OCI-LY7 (cell line): Measurements from ENCODE around the gene TNFRSF12A. TPM values are rescaled to one million over a fixed set of nuclear protein-coding genes. Genes with fewer than 3 reads are reported as not detected.

Experiments
- BruUV-seq: library from RNA; stranded (reverse); fragments of 400-500 nt; replicated peaks from 2 replicates; lab custom pipeline; 2021; lab: Mats Ljungman, UMichigan
- CTCF ChIA-PET: fragments of 300-600 bp; sonication (Branson Sonifier 250); formaldehyde crosslinking; loops from one replicate; lab custom pipeline; 2022; ENCODE audit warnings: antibody characterized with exemption; ENCODE audit not compliant: unreplicated experiment; lab: Charles Lee
- POLR2A ChIA-PET: fragments of 300-600 bp; sonication (Branson Sonifier 250); formaldehyde crosslinking; loops from one replicate; lab custom pipeline; 2022; ENCODE audit warnings: antibody characterized with exemption; lab: Charles Lee
- DNase-seq: peaks from one replicate; pipeline ENCODE4 v3.0.0-alpha.2; 2015; ENCODE audit warnings: low spot score
- H2AFZ ChIP-seq: fragments of 200-600 bp; sonication (generic), shearing (Covaris generic); 2 replicates; pipeline ENCODE4 v1.6.1; 2014; ENCODE audit warnings: mild to moderate bottlenecking, antibody characterized with exemption, low read length, moderate library complexity
- H3K27ac ChIP-seq: fragments of 200-600 bp; sonication (generic); 2 replicates; pipeline ENCODE4 v1.5.1; 2014; ENCODE audit warnings: mixed run types, low read depth, mild to moderate bottlenecking, moderate library complexity, low read length, inconsistent platforms; ENCODE audit not compliant: poor library complexity, severe bottlenecking
- H3K36me3 ChIP-seq: fragments of 200-600 bp; sonication (generic); 2 replicates; pipeline ENCODE4 v1.6.1; 2014; ENCODE audit warnings: mild to moderate bottlenecking, antibody characterized with exemption, low read length, moderate library complexity, mixed read lengths; ENCODE audit not compliant: insufficient read depth
- H3K4me1 ChIP-seq: fragments of 200-600 bp; sonication (generic); 2 replicates; pipeline ENCODE4 v1.5.1; 2014; ENCODE audit warnings: mild to moderate bottlenecking, low read length; ENCODE audit not compliant: insufficient read depth, poor library complexity, severe bottlenecking
- H3K4me2 ChIP-seq: fragments of 200-600 bp; sonication (generic); 2 replicates; pipeline ENCODE4 v1.6.1; 2014; ENCODE audit warnings: mild to moderate bottlenecking, low read length
- H3K4me3 ChIP-seq: fragments of 200-600 bp; sonication (generic); 2 replicates; pipeline ENCODE4 v1.5.1; 2014; ENCODE audit warnings: mild to moderate bottlenecking, low read depth, low read length; ENCODE audit not compliant: poor library complexity, severe bottlenecking
- H3K79me2 ChIP-seq: fragments of 200-600 bp; sonication (generic); 2 replicates; pipeline ENCODE4 v1.6.1; 2016; ENCODE audit warnings: low read depth, mild to moderate bottlenecking, low read length, moderate library complexity, mixed read lengths; ENCODE audit not compliant: insufficient read depth
- H3K9me2 ChIP-seq: fragments of 200-600 bp; sonication (generic); 2 replicates; pipeline ENCODE4 v1.6.1; 2016; ENCODE audit warnings: mild to moderate bottlenecking, low read length, mixed read lengths; ENCODE audit not compliant: insufficient read depth
- H3K9me3 ChIP-seq: fragments of 200-600 bp; sonication (generic); 2 replicates; pipeline ENCODE4 v1.6.1; 2014; ENCODE audit warnings: mild to moderate bottlenecking, mixed run types, low read length, mixed read lengths
- H4K20me1 ChIP-seq: fragments of 200-600 bp; sonication (generic); 2 replicates; pipeline ENCODE4 v1.6.1; 2014; ENCODE audit warnings: mild to moderate bottlenecking, antibody characterized with exemption, low read length, moderate library complexity, mixed read lengths; ENCODE audit not compliant: insufficient read depth
- CTCF ChIP-seq: fragments of 200-600 bp; sonication (generic); conservative IDR thresholded peaks from 2 replicates; pipeline ENCODE4 v1.5.1; 2014; ENCODE audit warnings: mild to moderate bottlenecking, antibody characterized with exemption, low read length, moderate library complexity, mixed read lengths
- EZH2phosphoT487 ChIP-seq: fragments of 200-600 bp; sonication (generic); IDR thresholded peaks from 2 replicates; pipeline ENCODE4 v1.6.1; 2018; ENCODE audit warnings: low read depth, borderline replicate concordance, mild to moderate bottlenecking, mixed run types, antibody characterized with exemption, low read length, moderate library complexity, mixed read lengths
- intact Hi-C: fragments of 100-400 bp; cut with micrococcal nuclease; formaldehyde crosslinking; loops from one replicate; pipeline ENCODE4 v1.10.0; 2022; ENCODE audit not compliant: unreplicated experiment
- total RNA-seq, 2 experiments: library from RNA; depleted of rRNA in 1 of 2; stranded (reverse); fragments of >200 nt in 1 of 2; shearing (Covaris generic) in 1 of 2; gene quantifications; 2 replicates each; pipeline ENCODE4 v1.2.3, GENCODE V29; 2014 to 2022

The TNFRSF12A gene
- total RNA-seq, 2 experiments from 2014 or later = 1.9 to 4.9 TPM

- H4K20me1 ChIP-seq = no peaks in the 10 kb centered on the region
- no peaks in the 10 kb centered on the region for H3K9me2 ChIP-seq
- no peak overlapping the region for H3K27ac ChIP-seq
- CTCF ChIA-PET = no interaction called here
- DNase-seq = no peak
- H3K9me3 ChIP-seq = no peaks in the 10 kb centered on the region
- TF ChIP-seq EZH2phosphoT487 (no peak), CTCF (no peak)
- no peak overlapping the region for H3K4me3 ChIP-seq
- peaks cover 4% of the 10 kb centered on the region for H3K4me1 ChIP-seq
- intact Hi-C loops = no loop called here
- no peaks in the 10 kb centered on the region for H3K79me2 ChIP-seq
- no peak overlapping the region for H3K4me2 ChIP-seq
- POLR2A ChIA-PET = interaction anchor here (1.4 kb wide), 1 partner anchor 14 kb away, joined by 3 read pairs; no protein-coding TSS in a partner anchor
- no peaks in the 10 kb centered on the region for H3K36me3 ChIP-seq
- BruUV-seq = no TSS peak
- no peak overlapping the region for H2AFZ ChIP-seq
These were observed 43.6 kb downstream of the TNFRSF12A start for GRCh38 chr16:3063625-3064386.

DNA sequence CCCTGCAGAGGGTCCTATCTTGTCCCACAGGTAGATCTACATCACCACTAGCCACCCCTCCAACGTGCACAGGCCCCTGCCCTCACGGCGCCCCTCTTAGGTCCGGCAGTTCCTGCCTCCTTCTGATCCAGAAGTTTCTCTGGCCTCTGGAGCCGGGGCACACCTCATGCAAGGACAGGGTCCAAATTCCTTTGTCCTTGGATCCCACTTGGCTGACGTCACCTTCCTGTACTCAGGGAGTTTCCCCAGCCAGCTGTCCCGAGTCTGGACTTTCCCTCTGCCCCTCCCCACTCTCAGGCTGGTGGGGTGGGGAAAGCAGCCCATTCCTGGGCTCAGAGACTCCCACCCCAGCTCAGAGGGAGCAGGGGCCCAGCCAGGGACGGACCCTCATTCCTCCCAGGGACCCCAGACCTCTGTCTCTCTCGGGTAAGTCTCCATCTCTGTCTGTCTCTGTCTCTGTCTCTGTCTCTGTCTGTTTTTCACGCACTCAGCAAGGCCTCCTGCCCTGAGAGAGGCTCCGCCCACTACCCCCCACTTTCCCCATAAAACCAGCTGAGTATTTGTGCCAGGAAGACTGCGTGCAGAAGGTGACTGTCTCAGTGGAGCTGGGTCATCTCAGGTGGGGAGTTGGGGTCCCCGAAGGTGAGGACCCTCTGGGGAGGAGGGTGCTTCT, 45.0 kb downstream of the TNFRSF12A start, which contains the start of gene IL32:
IL32 (plus strand) TSS at position 572 of the 673 bp plus-strand sequence. CDS start 172 bp downstream, outside the sequence.
- no peaks in the 10 kb centered on the region for H3K79me2 ChIP-seq
- no peaks in the 10 kb centered on the region for H3K36me3 ChIP-seq
- ChIA-PET POLR2A (no interaction called here), CTCF (no interaction called here)
- H3K27ac ChIP-seq = no peak within 1 kb of the TSS
- no peak within 1 kb of the TSS for H3K4me2 ChIP-seq
- H3K4me3 ChIP-seq = no peak within 1 kb of the TSS
- DNase-seq = no peak
- no TSS peak for BruUV-seq
- TF ChIP-seq CTCF = no peak
- TF ChIP-seq EZH2phosphoT487 = no peak
- H3K4me1 ChIP-seq = no peaks in the 10 kb centered on the region
- intact Hi-C loops = no loop called here
- H3K9me2 ChIP-seq = no peaks in the 10 kb centered on the region
- H3K9me3 ChIP-seq = no peaks in the 10 kb centered on the region
- H4K20me1 ChIP-seq = no peaks in the 10 kb centered on the region
- no peak within 1 kb of the TSS for H2AFZ ChIP-seq
